ENCODE data around the gene MARS1. TPM values are rescaled to one million over a fixed set of nuclear protein-coding genes. Genes with fewer than 3 reads are reported as not detected.

Gene MARS1
- total RNA-seq, 2 donors from 2014 or later: 254 to 263 TPM

- no peak overlapping the region for H3K27ac ChIP-seq (ENCODE audit: low read depth, low read length)
- H3K4me3 ChIP-seq (ENCODE audit: low read length): peak overlapping the region; percentile 40
- H3K9me3 ChIP-seq (ENCODE audit: control insufficient read depth, low read length): no peaks in the 10 kb centered on the region
- no peak overlapping the region for H3K9ac ChIP-seq (ENCODE audit: extremely low read depth, low read length, poor library complexity, severe bottlenecking)
- peaks cover 40% of the 10 kb centered on the region for H3K27me3 Mint-ChIP-seq (ENCODE audit: insufficient read depth)
- no peaks in the 10 kb centered on the region for H3K36me3 Mint-ChIP-seq (ENCODE audit: low read depth)
- peaks cover 25% of the 10 kb centered on the region for H3K4me1 Mint-ChIP-seq
- no peak overlapping the region for H3K27ac Mint-ChIP-seq
- no peaks in the 10 kb centered on the region for H3K9me3 Mint-ChIP-seq
- WGBS, 2 experiments (ENCODE audit: insufficient coverage in 1 of 2, insufficient read length in 1 of 2): 0 to 10% methylated on average over 2 to 6 of the region's 6 CpGs
- H3K4me1 ChIP-seq (ENCODE audit: control insufficient read depth, insufficient read depth, low read length): no peaks in the 10 kb centered on the region
- H3K4me3 Mint-ChIP-seq: peak overlapping the region; percentile 83
- TF ChIP-seq CTCF (conservative IDR thresholded peaks at IDR 0.05): no peak
- H3K36me3 ChIP-seq (ENCODE audit: control insufficient read depth, insufficient read depth, low read length): no peaks in the 10 kb centered on the region
- no peak for DNase-seq
- peaks cover 30% of the 10 kb centered on the region for H3K27me3 ChIP-seq (ENCODE audit: control insufficient read depth, insufficient read depth, low read length, poor library complexity, severe bottlenecking)
These were observed 27.4 kb upstream of the MARS1 start for GRCh38 chr12:57460468-57460784.

- H3K4me3 ChIP-seq (ENCODE audit: low read length): peak overlapping the region; percentile 87
- peaks cover 34% of the 10 kb centered on the region for H3K27me3 ChIP-seq (ENCODE audit: control insufficient read depth, insufficient read depth, low read length, poor library complexity, severe bottlenecking)
- H3K4me1 ChIP-seq (ENCODE audit: control insufficient read depth, insufficient read depth, low read length): no peaks in the 10 kb centered on the region
- Mint-ChIP-seq H3K36me3 (ENCODE audit: low read depth) (no peaks in the 10 kb centered on the region), H3K27me3 (ENCODE audit: insufficient read depth) (peaks cover 40% of the 10 kb centered on the region), H3K4me1 (peaks cover 21% of the 10 kb centered on the region), H3K9me3 (no peaks in the 10 kb centered on the region), H3K4me3 (peak overlapping the region; percentile 83), H3K27ac (peak overlapping the region; percentile 52)
- H3K9me3 ChIP-seq (ENCODE audit: control insufficient read depth, low read length): no peaks in the 10 kb centered on the region
- peak; percentile 95 for DNase-seq
- no peaks in the 10 kb centered on the region for H3K36me3 ChIP-seq (ENCODE audit: control insufficient read depth, insufficient read depth, low read length)
- TF ChIP-seq CTCF (conservative IDR thresholded peaks at IDR 0.05): peak; percentile 58
- WGBS, 2 experiments (ENCODE audit: insufficient coverage in 1 of 2, insufficient read length in 1 of 2): 0 to 1% methylated on average over 4 to 17 of the region's 19 CpGs
- peak overlapping the region; percentile 44 for H3K27ac ChIP-seq (ENCODE audit: low read depth, low read length)
- peak overlapping the region; percentile 18 for H3K9ac ChIP-seq (ENCODE audit: extremely low read depth, low read length, poor library complexity, severe bottlenecking)
These were observed 27.0 kb upstream of the MARS1 start for GRCh38 chr12:57460841-57461275.

DNA sequence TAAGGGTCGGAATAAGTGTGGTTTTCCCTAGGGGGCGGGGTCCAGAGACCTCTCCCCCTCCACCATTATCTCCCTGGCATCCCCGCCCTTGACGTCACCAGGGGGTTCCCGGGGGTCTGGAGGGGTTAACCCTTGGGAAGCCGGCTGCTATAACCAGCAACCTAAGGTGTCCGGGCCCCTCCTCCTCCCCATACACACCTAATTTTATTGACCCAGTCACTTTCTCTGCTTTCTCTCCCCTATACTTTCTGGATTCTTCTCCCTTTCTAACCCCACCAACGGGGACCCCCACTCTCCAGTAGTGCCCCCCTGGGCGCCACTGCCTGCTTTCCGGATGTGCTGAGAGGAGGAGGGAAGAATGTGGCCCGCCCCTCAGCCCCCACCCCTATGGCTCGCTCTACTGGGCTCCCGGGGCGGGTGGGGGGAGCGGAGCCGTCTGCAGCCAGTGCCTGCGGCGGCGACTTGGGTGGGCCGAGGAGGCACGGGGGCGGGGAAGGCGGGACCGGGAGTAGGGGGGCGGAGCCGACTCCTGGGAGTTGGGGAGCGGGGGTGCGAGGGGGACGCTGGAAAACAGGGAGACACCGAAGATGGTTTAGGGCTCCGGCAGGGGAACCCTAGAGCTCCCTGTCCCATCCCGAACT is 26.5 kb upstream of the MARS1 start:
- H3K9me3 ChIP-seq (ENCODE audit: control insufficient read depth, low read length): no peaks in the 10 kb centered on the region
- WGBS, 2 experiments (ENCODE audit: insufficient coverage in 1 of 2, insufficient read length in 1 of 2): 0% methylated on average over 4 to 31 of the region's 32 CpGs
- peak overlapping the region; percentile 18 for H3K9ac ChIP-seq (ENCODE audit: extremely low read depth, low read length, poor library complexity, severe bottlenecking)
- H3K27ac ChIP-seq (ENCODE audit: low read depth, low read length): peak overlapping the region; percentile 44
- Mint-ChIP-seq H3K4me1 (peaks cover 16% of the 10 kb centered on the region), H3K4me3 (peak overlapping the region; percentile 83), H3K36me3 (ENCODE audit: low read depth) (no peaks in the 10 kb centered on the region), H3K27me3 (ENCODE audit: insufficient read depth) (peaks cover 38% of the 10 kb centered on the region), H3K27ac (peak overlapping the region; percentile 90), H3K9me3 (no peaks in the 10 kb centered on the region)
- H3K36me3 ChIP-seq (ENCODE audit: control insufficient read depth, insufficient read depth, low read length): no peaks in the 10 kb centered on the region
- H3K27me3 ChIP-seq (ENCODE audit: control insufficient read depth, insufficient read depth, low read length, poor library complexity, severe bottlenecking): peaks cover 35% of the 10 kb centered on the region
- TF ChIP-seq CTCF (conservative IDR thresholded peaks at IDR 0.05): no peak
- DNase-seq: peak; percentile 95
- no peaks in the 10 kb centered on the region for H3K4me1 ChIP-seq (ENCODE audit: control insufficient read depth, insufficient read depth, low read length)
- H3K4me3 ChIP-seq (ENCODE audit: low read length): peak overlapping the region; percentile 87

All from endodermal cell (in vitro differentiated cells).